ENCODE measurements around the gene IGFBPL1.

- TF ChIP-seq CTCF (IDR thresholded peaks at IDR 0.05) (no peak), POLR2AphosphoS5 (IDR thresholded peaks at IDR 0.05) (no peak)
Measured at GRCh38 chr9:38431116-38431515, 6.9 kb upstream of the IGFBPL1 start.
